GM19099 (cell line): ENCODE measurements around the gene ZNF804B.

ENCODE experiments used
- POLR2A ChIP-seq: IDR thresholded peaks from 3 replicates; pipeline ENCODE4 v1.6.1; 2011; ENCODE audit warnings: low read depth; ENCODE audit not compliant: insufficient read length; ENCODE audit errors: extremely low read depth

The ZNF804B gene

GRCh38 chr7:88759230-88760135 is at the start of gene ZNF804B:
Gene ZNF804B, plus strand, starts transcription at chr7:88759700. Its CDS starts 277 bp downstream, at chr7:88759977.
- TF ChIP-seq POLR2A: no peak

DNA sequence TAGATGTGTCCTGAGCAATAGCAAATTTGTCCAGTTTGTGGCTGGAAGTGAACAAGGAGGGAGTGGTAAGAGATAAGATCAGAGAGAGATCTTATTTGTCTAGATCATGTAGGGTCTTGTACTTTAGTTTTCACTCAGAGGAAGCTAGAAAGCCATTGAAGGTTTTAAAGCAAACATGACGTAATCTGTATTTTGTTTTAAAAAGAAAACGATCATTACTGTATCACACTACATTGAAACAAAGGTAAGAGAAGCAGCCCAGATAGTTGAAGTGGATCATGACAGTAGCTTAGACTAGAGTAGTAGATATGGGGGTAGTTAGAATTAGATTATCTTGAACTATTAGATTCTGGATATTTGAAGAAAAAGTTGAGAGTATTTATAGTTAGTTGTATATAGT is 23.6 kb upstream of the ZNF804B start:
- TF ChIP-seq POLR2A: no peak

- TF ChIP-seq POLR2A: no peak
These were observed 21.9 kb upstream of the ZNF804B start for GRCh38 chr7:88737632-88738031.

- no peak for TF ChIP-seq POLR2A
These were observed 13.4 kb upstream of the ZNF804B start for GRCh38 chr7:88746126-88746525.

DNA sequence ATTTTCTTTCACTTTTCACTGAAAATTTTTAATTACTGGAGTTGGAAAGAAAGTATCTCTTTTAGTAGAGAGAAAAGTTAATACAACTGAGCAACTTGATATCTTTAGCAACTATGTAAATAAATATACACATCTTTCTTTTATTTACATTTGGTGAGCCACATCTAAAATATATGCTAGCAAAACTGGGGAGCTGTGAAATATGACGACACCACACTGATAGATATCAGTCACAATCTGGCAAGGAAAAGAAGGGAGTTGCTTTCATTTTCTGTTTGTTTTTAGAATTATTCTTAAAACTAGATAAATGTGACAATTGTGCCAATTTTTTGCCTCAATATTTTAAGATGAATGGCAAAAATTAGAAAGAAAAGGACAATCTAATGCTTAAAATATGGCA is 2.7 kb upstream of the ZNF804B start:
- no peak for TF ChIP-seq POLR2A

GRCh38 chr7:88757371-88757770 is 2.1 kb upstream of the ZNF804B start:
- TF ChIP-seq POLR2A: no peak

DNA sequence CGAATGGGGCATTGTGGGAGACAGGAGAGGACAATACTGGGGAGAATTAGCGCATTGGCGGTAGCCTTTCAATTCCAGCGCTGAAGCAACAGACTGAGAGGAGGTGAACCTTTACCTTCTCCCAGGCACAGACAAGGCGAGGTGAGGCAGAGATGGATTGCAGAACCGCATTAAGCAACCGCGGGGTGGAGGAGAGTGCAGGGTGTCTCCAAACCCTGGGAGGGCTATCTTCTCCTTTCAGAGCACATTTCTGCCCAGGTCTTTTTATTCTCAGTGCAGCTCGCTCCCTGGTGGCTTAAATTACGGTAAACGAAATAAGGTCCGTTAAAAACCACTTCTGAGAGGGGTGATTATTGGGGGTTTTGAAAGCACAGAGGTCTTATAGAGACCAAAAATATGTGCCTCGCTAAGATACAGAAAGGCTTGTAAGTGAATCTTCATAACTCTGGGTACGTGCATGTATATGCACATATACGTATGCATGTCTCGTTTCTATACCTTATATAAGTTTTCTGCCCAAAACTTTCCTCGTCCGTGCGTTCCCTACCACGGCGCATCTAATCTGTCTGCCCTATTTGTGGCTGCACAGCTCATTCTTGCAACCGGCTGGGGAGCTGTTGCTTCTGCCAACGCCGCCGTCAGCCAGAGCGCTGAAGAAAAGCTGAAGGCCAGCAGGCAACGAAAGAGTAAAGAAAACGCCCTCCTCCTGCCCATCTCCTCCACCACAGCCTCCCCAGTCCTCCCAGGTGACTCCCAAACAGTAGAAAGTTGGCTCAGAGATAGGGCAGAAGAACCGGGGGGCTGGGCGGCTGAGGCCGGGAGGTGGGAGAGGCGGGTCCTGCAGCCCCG is 895 bp upstream of the ZNF804B start:
- TF ChIP-seq POLR2A: no peak

- TF ChIP-seq POLR2A: no peak
These were observed 626 bp downstream of the ZNF804B start for GRCh38 chr7:88760136-88760515.

DNA sequence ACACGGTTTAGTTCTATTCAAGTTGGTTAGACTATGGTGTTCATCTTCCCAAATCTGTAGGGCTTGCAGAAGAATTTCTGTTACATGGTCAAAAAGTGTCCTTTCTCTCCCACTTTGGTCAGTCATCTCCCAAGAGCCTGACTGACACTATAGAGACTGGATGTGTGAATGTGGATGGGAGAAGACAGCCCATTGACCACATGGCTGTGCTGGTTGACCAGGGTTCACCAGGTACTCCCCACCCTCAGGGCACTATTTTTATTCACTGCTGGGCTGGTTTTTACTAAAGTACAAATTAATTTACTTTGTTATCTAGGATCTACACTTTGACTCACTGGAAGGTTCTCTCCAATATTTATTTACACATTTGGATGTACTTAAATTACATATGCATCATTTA is 2.3 kb downstream of the ZNF804B start:
- no peak for TF ChIP-seq POLR2A

DNA sequence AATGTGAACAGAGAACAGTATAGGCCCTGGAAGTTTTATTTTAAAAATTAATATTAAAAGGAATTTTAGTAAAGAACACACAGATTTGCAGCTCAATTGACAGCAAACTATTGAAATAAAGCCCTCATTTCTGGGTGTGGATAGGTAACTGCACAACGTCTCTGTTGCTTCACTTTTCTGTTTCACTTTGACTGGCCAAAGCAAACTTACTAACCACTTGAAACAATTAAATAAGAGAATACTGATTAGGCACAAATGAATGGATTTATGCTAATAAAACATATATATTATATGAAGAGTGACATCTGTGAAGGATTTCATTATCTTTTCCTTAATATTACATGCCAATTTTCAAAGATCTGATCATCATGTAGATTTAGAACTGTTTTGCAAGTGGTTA is 11.9 kb downstream of the ZNF804B start:
- TF ChIP-seq POLR2A: no peak

DNA sequence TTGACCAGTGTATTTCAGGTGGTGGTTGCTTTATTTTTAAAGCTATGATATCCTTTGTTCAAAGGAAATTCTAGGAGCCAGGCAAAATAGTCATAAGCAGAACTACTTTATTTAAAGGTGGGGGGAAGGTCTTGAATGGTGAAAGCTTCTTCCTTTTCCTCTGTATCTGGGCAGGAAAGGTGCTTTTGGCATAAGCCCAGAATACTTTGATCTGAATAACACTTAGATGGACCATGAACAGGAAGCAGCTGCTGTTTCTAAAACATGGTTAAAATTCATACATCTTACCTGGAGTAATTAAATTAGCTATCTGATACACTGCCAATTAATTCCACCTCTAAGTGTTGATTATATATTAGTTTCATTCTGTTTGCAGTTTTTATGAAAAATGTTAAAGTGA is 13.3 kb downstream of the ZNF804B start:
- TF ChIP-seq POLR2A: no peak

DNA sequence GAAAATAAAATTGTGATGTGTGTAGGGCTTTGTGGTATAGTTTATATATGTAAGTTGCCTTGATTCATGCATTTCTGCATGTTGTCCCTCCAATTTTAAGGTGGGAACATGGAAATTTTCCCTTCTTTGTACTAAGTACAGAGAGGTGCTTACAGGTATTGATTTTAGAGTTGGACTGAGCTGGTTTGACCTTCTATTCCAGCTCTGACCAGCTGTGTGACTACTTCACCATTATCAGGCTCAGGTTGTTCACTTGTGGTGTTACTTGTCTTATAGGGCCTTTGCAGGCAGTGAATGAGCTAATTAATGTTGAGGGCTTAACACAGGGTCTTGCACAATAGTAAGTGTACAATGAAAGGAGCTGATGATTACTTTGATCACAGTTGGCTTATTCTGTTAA is 16.3 kb downstream of the ZNF804B start:
- no peak for TF ChIP-seq POLR2A

DNA sequence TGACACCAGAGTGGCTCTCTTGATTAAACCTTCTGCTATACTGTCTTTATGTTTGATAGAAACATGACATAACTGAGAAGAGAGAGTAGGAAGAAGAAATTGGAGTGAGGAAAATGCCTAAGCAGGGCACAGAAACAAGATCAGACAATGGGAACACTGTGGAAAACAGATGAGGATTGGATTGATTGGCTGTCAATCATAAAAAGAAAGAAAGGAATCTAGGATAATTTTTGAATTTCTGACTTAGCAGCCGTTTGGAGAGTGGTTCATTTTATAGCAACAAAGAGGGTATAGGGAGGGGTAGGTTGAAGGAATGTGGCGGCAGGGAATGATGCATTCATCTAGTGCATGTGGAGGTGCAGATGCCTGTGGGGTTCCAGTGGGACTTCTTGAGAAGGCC is 28.3 kb downstream of the ZNF804B start:
- TF ChIP-seq POLR2A: no peak

DNA sequence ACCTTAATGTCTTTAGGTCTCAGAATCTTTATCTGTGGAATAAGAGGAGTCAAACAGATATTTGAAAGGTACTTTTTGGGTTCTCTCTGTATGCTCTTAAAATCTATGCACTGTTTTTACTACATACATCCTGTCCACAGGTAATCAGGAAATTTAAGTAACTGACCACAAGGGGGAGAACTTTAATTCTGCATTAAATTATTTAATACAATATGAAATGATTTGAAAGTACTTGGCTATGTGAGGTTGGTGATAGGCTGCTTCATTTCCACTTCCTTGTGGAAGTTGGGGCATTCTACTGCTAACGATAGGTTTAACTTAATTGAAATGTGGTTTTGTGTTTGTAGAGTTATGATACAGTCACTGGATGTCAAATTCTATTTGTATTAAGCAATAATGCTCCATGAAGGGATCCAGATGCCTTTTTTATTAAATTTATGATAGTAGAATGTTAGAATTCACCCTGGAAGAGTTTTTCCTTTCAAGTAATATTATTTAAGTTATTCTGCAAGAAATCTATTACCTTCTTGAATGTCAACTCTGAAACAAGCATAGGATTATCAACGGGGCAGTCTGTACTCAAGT is 30.1 kb downstream of the ZNF804B start:
- no peak for TF ChIP-seq POLR2A

GRCh38 chr7:88791891-88792290 is 32.4 kb downstream of the ZNF804B start:
- no peak for TF ChIP-seq POLR2A
